Measurements from ENCODE around the gene NRF1.
"Not testable (repeated sequence)": the region's sequence is repeated elsewhere in the genome, so short reads cannot be mapped to it uniquely, and the experiment has no call there.

NRF1 gene

GRCh38 chr7:129611246-129612111, at the start of gene NRF1:
Gene NRF1, plus strand, starts transcription at chr7:129611720. Its CDS starts 45,632 bp downstream, at chr7:129657352.
- in situ Hi-C loops (cut with MboI; ENCODE audit: low sequenced_read_pairs), result no loop called here

- in situ Hi-C loops (cut with MboI; ENCODE audit: low sequenced_read_pairs), result not testable (repeated sequence)
Observed at GRCh38 chr7:129566323-129566722, 45.2 kb upstream of the NRF1 start.

- in situ Hi-C loops (cut with MboI; ENCODE audit: low sequenced_read_pairs), result no loop called here
Observed at GRCh38 chr7:129567377-129567776, 44.1 kb upstream of the NRF1 start.

GRCh38 chr7:129568240-129568639, 43.3 kb upstream of the NRF1 start:
- in situ Hi-C loops (cut with MboI; ENCODE audit: low sequenced_read_pairs), result no loop called here

- in situ Hi-C loops (cut with MboI; ENCODE audit: low sequenced_read_pairs), result no loop called here
Observed at GRCh38 chr7:129569326-129569725, 42.2 kb upstream of the NRF1 start.

GRCh38 chr7:129569811-129570215, 41.7 kb upstream of the NRF1 start:
- in situ Hi-C loops (cut with MboI; ENCODE audit: low sequenced_read_pairs), result no loop called here

- in situ Hi-C loops (cut with MboI; ENCODE audit: low sequenced_read_pairs), result no loop called here
Observed at GRCh38 chr7:129571201-129571600, 40.3 kb upstream of the NRF1 start.

- in situ Hi-C loops (cut with MboI; ENCODE audit: low sequenced_read_pairs), result no loop called here
Observed at GRCh38 chr7:129572205-129572604, 39.3 kb upstream of the NRF1 start.

GRCh38 chr7:129574487-129574886, 37.0 kb upstream of the NRF1 start:
- in situ Hi-C loops (cut with MboI; ENCODE audit: low sequenced_read_pairs), result no loop called here

GRCh38 chr7:129575699-129576098, 35.8 kb upstream of the NRF1 start:
- in situ Hi-C loops (cut with MboI; ENCODE audit: low sequenced_read_pairs), result no loop called here

GRCh38 chr7:129576138-129576537, 35.4 kb upstream of the NRF1 start:
- in situ Hi-C loops (cut with MboI; ENCODE audit: low sequenced_read_pairs), result no loop called here

GRCh38 chr7:129578829-129579228, 32.7 kb upstream of the NRF1 start:
- in situ Hi-C loops (cut with MboI; ENCODE audit: low sequenced_read_pairs), result no loop called here

- in situ Hi-C loops (cut with MboI; ENCODE audit: low sequenced_read_pairs), result not testable (repeated sequence)
Observed at GRCh38 chr7:129586179-129586578, 25.3 kb upstream of the NRF1 start.

GRCh38 chr7:129588268-129588667, 23.3 kb upstream of the NRF1 start:
- in situ Hi-C loops (cut with MboI; ENCODE audit: low sequenced_read_pairs), result no loop called here

GRCh38 chr7:129591868-129592267, 19.7 kb upstream of the NRF1 start:
- in situ Hi-C loops (cut with MboI; ENCODE audit: low sequenced_read_pairs), result no loop called here

GRCh38 chr7:129596386-129596785, 15.1 kb upstream of the NRF1 start:
- in situ Hi-C loops (cut with MboI; ENCODE audit: low sequenced_read_pairs), result not testable (repeated sequence)

- in situ Hi-C loops (cut with MboI; ENCODE audit: low sequenced_read_pairs), result no loop called here
Observed at GRCh38 chr7:129597672-129598071, 13.8 kb upstream of the NRF1 start.

- in situ Hi-C loops (cut with MboI; ENCODE audit: low sequenced_read_pairs), result no loop called here
Observed at GRCh38 chr7:129599174-129599573, 12.3 kb upstream of the NRF1 start.

- in situ Hi-C loops (cut with MboI; ENCODE audit: low sequenced_read_pairs), result not testable (repeated sequence)
Observed at GRCh38 chr7:129603594-129603993, 7.9 kb upstream of the NRF1 start.

- in situ Hi-C loops (cut with MboI; ENCODE audit: low sequenced_read_pairs), result not testable (repeated sequence)
Observed at GRCh38 chr7:129604021-129604420, 7.5 kb upstream of the NRF1 start.

- in situ Hi-C loops (cut with MboI; ENCODE audit: low sequenced_read_pairs), result no loop called here
Observed at GRCh38 chr7:129604713-129605437, 6.6 kb upstream of the NRF1 start.

Measured in hTERT RPE-1 (cell line).